NCI-H1436 treated with DMSO at 0.1 percent for 48 hours (cell line): ENCODE results near the gene PTEN.

Source experiments
- DNase-seq: peaks from one replicate; lab custom pipeline; 2025; lab: John Stamatoyannopoulos, UW

Gene PTEN

GRCh38 chr10:87921931-87922688 lies 58.7 kb downstream of the PTEN start:
- no peak for DNase-seq

DNA sequence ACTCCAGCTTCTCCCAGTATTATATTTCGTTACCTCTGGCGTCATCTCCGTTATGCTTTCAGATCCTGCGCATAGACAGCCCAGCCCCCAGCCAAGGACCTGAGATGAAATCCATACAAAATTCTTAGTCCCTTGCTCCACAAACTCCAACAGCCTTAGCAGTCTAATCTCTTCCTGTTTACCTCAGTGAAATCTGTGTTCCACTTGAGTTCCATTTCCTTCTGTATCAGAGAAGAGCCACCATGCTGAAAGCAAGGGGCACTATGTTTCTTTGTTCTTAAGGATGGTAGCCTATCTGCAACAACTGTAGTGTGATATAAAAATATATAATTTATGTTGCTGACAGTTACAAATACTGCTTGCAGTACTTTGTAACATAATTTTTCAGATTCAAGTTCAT lies 59.8 kb downstream of the PTEN start:
- DNase-seq: no peak

- no peak for DNase-seq
These were observed 62.1 kb downstream of the PTEN start for GRCh38 chr10:87925570-87925969.

- DNase-seq: no peak
These were observed 63.7 kb downstream of the PTEN start for GRCh38 chr10:87927091-87927490.

DNA sequence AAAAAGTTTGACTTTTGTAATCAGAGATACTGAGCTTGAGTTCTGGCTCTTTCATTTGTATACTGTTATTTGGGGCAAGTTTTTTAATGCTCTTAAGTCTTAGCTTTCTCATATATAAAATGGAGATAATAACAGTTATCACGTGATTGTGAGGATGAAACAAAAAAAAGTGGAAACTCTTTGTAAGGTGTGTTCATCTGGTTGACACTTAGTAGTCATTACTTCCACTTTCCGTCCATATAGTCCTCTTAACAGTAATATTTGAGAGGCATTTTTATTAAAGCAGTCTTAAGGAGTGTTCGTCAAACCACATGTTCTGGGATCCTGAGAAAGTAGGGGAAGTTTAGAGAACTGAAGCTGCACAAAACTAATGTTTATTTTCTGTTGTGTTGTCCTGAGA lies 65.6 kb downstream of the PTEN start:
- no peak for DNase-seq

DNA sequence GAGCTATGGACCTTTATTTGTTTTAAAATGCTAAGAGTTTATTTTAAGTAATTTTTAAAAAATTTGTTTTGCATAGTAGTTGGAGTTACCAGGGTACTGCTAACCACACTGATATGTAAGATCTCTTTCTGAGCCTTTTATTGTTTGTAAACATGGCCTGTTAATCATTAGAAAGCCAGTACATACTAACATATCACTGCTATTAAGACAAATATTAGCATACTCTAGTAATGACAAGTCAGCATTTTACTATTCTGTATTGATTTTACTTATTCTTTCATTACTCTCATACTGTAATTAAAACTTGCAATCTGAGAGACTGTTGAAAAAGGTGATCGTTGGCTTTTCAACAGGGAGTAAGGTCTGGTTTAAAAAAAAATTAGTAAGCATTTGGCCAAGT lies 66.7 kb downstream of the PTEN start:
- no peak for DNase-seq

- DNase-seq: no peak
These were observed 67.8 kb downstream of the PTEN start for GRCh38 chr10:87930934-87931835.

DNA sequence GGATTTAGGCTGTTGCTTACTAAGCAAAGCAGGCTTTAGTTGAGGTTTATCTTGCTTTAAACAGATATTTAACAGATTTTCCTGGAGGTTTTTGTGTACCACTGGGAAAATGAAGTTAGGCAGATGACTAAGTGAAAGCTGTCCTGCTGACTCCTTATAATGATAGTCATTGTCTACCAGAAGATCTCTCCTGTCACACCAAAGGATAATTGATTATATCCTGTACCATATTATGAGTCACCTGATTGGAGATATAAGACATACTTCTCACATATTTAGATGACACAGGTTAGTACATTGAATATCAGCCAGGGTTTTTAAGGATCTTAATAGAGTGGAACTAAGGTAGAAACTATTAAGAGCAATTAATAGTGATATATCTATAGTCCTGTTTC lies 68.4 kb downstream of the PTEN start:
- no peak for DNase-seq

DNA sequence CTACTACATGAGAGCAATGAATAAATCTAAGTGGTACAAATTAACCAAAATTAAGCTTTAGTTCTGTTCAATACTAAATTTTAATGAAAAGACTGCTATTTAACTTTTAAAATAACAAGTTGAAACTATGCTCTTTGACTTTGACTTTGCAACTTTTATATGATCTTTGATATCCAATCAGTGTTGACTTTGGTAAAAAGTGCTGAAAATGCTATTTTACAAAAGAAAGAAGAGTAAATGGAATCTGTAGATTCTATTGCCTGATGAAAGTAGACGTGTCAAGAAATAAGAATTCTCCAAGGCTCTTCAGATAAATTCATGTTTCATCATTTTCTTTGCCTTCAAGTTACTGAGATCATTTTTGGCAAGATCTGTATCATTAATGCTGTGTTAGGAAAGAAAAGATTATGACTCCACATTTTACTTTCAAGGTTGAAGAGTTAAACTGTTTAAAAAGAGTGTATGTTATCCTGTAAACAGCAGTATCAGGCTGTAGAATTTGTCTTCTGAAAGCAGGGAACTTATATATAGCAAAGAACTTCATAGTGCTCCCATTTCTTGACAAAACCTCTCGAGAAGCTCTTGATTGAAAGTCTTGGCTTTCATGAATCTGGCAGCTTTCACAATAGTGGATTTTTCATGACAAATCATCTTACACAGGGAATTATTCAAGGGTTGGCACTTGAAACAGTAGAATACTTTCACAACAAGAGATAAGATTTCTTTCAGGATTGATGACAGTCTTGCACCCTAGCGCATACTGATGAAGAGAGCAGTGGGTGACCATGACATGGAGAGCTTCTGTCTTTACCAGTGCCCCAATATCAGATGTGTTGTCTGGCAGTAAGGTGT lies 72.1 kb downstream of the PTEN start:
- DNase-seq: no peak

DNA sequence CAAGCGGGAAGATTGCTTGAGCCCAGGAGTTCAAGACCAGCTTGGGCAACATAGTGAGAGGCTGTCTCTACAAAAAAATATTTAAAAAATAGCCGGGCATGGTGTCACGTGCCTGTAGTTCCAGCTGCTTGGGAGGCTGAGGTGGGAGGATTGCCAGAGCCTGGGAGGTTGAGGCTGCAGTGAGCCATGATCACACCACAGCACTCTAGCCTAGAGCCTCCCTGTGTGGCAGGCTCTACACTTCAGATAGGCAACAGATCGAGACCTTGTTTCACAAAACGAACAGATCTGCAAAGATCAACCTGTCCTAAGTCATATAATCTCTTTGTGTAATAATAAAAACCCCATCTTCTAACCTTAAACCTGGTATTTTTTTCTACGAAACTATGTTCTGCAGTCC lies 76.8 kb downstream of the PTEN start:
- DNase-seq: no peak

GRCh38 chr10:87942884-87943527 lies 79.6 kb downstream of the PTEN start:
- DNase-seq: no peak

- DNase-seq: no peak
These were observed 82.6 kb downstream of the PTEN start for GRCh38 chr10:87945984-87946383.

- DNase-seq: no peak
These were observed 89.2 kb downstream of the PTEN start for GRCh38 chr10:87952612-87953011.

DNA sequence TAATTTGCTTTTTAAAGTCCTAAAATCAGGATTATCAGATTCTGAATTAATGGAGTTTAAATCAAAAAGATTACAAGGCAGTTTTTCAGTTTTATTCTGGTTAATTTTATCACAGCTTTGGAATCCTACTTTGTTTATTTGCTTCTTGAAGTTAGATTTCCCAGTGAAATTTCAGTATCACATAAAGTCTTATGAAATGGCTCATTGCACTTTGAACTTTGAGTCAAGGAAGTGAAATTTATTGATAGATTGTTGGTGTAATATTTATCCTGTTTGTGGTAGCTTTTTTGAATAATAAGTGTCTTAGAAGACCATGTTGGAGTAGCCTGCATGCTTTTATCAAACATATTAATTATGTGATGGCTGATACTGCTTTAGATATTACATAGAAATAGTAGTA lies 92.6 kb downstream of the PTEN start:
- no peak for DNase-seq

DNA sequence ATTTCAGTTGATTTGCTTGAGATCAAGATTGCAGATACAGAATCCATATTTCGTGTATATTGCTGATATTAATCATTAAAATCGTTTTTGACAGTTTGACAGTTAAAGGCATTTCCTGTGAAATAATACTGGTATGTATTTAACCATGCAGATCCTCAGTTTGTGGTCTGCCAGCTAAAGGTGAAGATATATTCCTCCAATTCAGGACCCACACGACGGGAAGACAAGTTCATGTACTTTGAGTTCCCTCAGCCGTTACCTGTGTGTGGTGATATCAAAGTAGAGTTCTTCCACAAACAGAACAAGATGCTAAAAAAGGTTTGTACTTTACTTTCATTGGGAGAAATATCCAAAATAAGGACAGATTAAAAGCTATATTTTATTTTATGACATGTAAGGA lies 94.3 kb downstream of the PTEN start:
- no peak for DNase-seq

DNA sequence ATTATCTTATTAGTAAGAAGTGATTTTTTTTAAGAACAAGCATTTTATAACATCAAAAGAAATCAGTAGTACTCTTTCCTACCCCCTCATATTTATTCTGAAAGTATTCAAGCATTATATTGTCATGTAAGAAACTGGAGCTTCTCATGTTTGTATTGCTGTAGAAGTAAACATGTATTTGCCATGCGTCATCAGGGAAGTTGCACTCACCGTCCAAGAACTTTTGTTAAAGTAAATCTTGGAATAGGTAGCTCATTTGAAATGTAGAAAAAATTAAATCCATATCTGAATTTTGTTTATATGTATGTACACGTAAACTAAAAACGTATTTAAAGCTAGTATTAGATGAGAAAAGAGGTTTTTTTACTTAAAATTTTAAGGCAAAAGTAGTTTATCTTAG lies 96.8 kb downstream of the PTEN start:
- no peak for DNase-seq

GRCh38 chr10:87961314-87961713 lies 97.9 kb downstream of the PTEN start:
- no peak for DNase-seq

DNA sequence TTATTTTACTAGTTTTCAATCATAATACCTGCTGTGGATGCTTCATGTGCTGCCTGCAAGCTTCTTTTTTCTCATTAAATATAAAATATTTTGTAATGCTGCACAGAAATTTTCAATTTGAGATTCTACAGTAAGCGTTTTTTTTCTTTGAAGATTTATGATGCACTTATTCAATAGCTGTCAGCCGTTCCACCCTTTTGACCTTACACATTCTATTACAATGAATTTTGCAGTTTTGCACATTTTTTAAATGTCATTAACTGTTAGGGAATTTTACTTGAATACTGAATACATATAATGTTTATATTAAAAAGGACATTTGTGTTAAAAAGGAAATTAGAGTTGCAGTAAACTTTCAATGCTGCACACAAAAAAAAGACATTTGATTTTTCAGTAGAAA lies 103.0 kb downstream of the PTEN start:
- no peak for DNase-seq

- no peak for DNase-seq
These were observed 110.2 kb downstream of the PTEN start for GRCh38 chr10:87973635-87974034.

GRCh38 chr10:87974130-87974529 lies 110.7 kb downstream of the PTEN start:
- no peak for DNase-seq

DNA sequence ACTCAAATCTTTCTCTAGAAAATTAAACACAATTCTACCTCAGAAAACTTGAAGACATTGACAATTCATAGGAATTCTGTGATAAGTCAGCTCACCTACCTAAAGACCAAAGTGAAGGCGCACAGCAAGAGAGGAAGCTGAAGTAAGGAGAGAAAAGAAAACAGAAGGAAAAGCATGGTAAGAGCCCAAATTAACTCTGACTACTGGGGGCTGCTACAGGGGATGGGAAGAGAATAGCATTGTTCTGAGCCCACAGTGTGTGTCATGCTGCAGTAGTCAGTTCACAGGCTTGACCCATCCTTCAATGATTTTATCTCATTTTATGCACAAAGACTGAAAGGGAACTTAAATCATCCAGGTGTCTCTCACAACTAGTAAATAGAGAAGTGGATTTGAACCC lies 111.3 kb downstream of the PTEN start:
- DNase-seq: no peak
